GM19438 (cell line): ENCODE measurements around the gene COG7.
"Not testable (repeated sequence)": the region's sequence is repeated elsewhere in the genome, so short reads cannot be mapped to it uniquely, and the experiment has no call there.

ENCODE experiments used
- ATAC-seq: cut with Tn5 transposase; IDR thresholded peaks from one replicate; pipeline ENCODE4 v1.9.1; 2021; ENCODE audit warnings: low read depth; ENCODE audit not compliant: unreplicated experiment

Gene COG7

GRCh38 chr16:23416816-23417215, 36.2 kb downstream of the COG7 start:
- no peak for ATAC-seq

DNA sequence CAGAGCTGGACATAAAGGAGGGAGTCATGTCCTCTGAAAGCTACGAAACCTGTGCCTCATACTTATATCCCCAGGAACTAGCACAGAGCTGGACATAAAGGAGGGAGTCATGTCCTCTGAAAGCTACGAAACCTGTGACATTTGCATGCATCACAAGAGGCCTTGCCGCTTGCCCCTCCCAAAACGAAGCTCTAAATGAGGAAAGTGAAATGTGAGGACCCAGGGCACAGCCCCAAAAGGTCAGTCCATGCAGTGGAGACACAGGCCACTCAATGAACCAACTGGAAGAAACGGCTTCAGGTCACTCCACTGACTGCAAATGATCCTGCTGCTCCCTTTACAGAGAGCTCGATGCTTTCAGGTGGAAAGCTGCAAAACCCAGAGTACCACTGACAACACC, 38.3 kb downstream of the COG7 start:
- no peak for ATAC-seq

- no peak for ATAC-seq
These were observed 42.8 kb downstream of the COG7 start for GRCh38 chr16:23410176-23410575.

- no peak for ATAC-seq
These were observed 43.5 kb downstream of the COG7 start for GRCh38 chr16:23409522-23409921.

DNA sequence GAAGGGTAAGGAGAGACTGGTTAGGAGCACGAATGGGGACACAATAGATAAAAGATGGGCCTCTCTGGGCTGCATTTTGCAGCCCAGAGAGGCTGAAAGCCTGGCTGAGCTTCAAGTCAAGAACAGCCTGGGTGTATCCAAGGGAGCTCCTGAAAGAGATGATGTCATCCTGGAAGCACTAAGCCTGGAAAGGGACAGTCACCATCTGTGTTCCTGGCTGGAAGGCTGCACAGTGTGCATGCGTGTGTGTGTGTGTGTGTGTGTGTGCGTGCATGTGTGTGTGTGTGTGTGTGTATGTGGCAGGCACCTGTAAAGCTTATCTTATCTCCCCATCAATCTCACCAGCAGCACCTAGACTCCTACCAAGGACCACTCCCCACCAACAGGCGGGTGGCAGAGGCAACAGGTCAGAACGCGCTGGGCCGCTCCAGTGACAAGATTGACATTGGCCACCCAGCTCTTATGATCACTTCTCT, 44.1 kb downstream of the COG7 start:
- ATAC-seq: no peak

- no peak for ATAC-seq
These were observed 44.7 kb downstream of the COG7 start for GRCh38 chr16:23408242-23408822.

DNA sequence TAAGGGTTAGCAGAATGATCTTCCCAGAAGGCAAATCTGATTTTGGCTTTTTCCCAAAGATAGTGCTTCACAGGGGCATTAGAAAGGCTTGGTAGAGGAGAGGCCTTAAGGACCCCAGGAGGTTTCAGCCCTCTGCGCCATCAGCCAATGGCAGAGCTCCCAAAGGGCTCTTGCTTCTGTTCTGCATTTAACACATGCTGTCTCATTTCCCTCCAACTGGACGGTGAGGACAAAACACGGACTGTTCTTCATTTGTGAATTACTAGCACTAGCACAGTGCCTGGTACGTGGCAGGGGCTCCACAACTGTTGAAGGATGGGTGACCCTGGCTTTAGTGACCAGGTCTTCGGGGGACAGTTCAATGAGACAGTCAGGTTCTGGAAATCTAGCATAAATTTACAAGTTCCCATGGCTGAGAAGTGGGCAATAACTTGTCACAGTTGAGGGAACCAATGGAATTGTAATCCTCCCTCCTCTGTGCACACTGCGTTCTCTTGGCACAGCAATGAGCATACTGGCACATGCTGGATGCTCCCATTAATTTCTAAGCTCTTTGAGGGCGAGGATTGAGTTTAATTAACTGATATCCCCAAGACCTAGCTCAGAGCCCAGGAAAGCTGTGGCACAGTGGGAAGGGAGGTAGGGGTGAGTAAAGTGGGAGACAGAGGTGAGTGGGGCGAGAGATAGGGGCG, 45.4 kb downstream of the COG7 start:
- ATAC-seq: no peak

GRCh38 chr16:23406546-23407240, 46.3 kb downstream of the COG7 start:
- no peak for ATAC-seq

- no peak for ATAC-seq
These were observed 47.0 kb downstream of the COG7 start for GRCh38 chr16:23406024-23406423.

DNA sequence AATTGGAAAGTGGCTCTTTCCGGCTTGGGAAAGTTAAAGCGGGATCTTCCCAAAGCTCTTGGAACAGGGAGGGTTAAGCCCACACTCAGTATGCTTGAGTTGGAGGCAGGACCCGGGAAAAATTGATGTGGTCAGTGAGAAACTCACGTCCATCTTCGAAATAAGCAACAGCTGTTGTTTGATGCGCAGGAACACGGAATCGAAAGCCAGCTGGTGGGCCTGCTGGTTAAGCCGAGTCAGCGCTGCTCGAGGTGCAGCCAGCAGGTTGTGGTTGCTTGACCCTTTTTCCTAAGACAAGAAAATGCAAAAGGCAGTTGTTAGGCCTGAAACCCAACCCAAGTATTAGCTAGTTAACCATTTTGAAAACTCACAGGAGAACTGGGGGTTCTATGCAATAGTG, 49.4 kb downstream of the COG7 start:
- no peak for ATAC-seq

DNA sequence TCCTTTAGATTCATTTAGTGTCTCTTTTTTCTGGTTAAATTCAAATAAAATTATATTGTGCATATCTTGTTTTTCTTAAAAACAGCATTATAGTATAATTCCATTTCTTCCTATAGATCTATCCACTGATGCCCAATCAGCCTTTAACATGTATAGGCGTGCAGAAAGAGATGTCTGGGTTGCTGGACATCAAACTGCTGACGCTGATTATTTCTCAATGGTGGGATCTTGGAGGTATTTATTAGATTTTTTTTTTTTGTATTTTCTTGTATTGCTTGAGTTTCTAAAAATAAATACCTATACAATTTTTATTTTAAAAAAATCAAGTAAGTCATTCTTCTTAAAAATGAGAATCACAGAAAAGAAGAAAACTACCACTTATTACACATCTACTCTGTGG, 50.9 kb downstream of the COG7 start:
- no peak for ATAC-seq

DNA sequence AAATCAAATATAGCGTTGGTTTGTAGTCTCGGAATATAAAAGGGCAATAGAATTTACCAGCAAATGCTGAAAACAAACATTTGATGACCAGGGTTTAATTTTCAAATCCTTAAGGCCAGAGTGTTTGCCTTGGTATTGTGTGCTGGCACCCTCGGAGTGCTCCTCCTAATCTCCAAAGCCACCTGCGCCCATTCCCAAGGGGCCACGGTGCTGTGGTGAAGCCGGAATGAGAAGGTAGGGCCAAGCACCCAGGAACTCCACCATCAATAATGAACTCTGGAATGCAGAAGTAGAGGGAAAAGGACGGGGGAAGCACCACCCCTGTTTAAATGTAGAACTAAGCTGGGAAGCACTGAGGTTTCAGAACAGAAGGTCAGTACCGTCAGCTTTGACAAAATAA, 51.9 kb downstream of the COG7 start:
- ATAC-seq: no peak

DNA sequence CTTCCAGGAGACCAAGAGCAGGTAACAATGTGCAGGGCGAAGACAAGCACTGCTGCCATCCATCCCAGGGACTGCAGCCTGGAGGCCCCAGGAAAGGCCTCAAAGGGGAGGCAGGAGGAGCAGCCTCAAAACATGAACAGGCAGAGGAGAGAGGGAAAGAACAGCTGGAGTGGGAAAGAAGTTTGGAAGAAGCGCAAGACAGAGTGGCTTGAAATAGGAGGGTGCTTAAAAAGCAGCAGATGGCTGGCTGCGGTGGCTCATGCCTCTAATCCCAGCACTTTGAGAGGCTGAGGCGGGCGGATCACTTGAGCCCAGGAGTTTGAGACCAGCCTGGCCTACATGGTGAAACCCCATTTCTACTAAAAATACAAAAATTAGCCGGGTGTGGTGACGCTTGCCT, 52.5 kb downstream of the COG7 start:
- ATAC-seq: not testable (repeated sequence)

GRCh38 chr16:23398987-23399805, 53.8 kb downstream of the COG7 start:
- no peak for ATAC-seq

DNA sequence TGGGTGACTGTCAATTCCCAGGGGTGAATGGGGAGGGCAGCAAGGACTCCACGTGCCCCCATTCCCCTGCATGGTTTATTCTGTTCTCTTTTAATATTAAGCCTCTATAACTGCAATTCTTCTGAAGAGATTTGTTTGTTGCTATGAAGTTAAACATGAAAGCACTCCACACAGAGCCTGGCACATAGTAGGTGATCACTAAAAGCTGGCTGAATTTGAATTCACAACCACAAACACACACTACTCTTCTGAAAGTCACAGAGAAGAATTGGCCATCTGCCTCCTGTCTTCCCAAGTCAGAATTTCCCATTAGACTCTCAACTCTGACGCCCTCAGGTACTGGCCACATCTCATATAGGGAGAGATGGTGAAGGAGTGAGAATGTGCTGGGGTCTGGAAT, 55.5 kb downstream of the COG7 start:
- no peak for ATAC-seq

GRCh38 chr16:23395732-23396131, 57.3 kb downstream of the COG7 start:
- no peak for ATAC-seq

GRCh38 chr16:23394141-23394831, 58.7 kb downstream of the COG7 start:
- no peak for ATAC-seq

DNA sequence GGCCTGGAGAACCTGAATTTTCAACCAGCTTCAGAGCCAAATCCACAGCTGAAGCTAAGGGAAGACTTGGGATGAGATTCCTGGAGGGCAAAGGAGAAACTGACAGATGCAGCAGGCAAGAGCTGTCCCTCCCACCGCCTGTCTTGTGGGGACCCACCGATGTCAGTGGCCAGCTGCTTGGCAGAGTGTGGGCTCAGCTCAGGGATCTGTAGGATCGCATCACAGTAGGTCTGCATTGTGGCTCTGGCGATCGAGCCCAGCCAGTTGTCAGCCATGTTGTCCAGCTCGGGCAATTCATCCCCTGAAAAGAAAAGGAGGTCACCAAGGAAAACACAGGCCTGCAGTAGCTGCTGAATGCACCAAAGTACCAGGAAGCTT, 60.8 kb downstream of the COG7 start:
- no peak for ATAC-seq

- no peak for ATAC-seq
These were observed 61.4 kb downstream of the COG7 start for GRCh38 chr16:23391381-23392222.

- not testable (repeated sequence) for ATAC-seq
These were observed 63.1 kb downstream of the COG7 start for GRCh38 chr16:23389936-23390335.
